Adrenal gland (tissue), 12 donors: ENCODE data around the gene GPATCH3. TPM values are rescaled to one million over a fixed set of nuclear protein-coding genes. Genes with fewer than 3 reads are reported as not detected.
"Not testable (repeated sequence)": the region's sequence is repeated elsewhere in the genome, so short reads cannot be mapped to it uniquely, and the experiment has no call there.

ENCODE experiments used
- DNase-seq, 7 donors: peaks; one replicate each; pipeline ENCODE4 v3.0.0-alpha.2; 2019 to 2020
- H3K27ac ChIP-seq, 5 donors: fragments of 200-600 bp; sonication (generic) in 4 of 5; 1 replicate in 3 of 5; 2 replicates in 2 of 5; pipeline versions ENCODE4 v1.5.1 to v1.8.0; 2016 to 2020; ENCODE audit warnings: mild to moderate bottlenecking in 1 of 5
- H3K27me3 ChIP-seq: fragments of 200-600 bp; 2 replicates; pipeline ENCODE4 v1.8.0; 2021
- H3K36me3 ChIP-seq, 2 donors: fragments of 200-600 bp; replicated peaks in 1 of 2; 1 replicate in 1 of 2; 2 replicates in 1 of 2; pipeline versions ENCODE4 v1.5.1 to v1.8.0; 2018 to 2022
- H3K4me1 ChIP-seq, 2 donors: fragments of 200-600 bp; replicated peaks in 1 of 2; 1 replicate in 1 of 2; 2 replicates in 1 of 2; pipeline versions ENCODE4 v1.5.1 to v1.8.0; 2018 to 2021
- H3K4me3 ChIP-seq, 4 donors: fragments of 200-600 bp; sonication (generic) in 3 of 4; one replicate each; pipeline ENCODE4 v1.5.1; 2016 to 2018
- H3K9me3 ChIP-seq, 3 donors: fragments of 200-600 bp; sonication (generic) in 1 of 3; replicated peaks in 1 of 3; 1 replicate in 2 of 3; 2 replicates in 1 of 3; pipeline versions ENCODE4 v1.5.1 to v1.8.0; 2016 to 2021
- POLR2A ChIP-seq, 2 donors: fragments of 450-650 bp; IDR thresholded peaks; one replicate each; pipeline ENCODE4 v1.6.1; 2017; ENCODE audit warnings: antibody characterized with exemption in 2 of 2, mild to moderate bottlenecking in 2 of 2, moderate library complexity in 1 of 2
- WGBS, 4 donors: extraction: QIAGEN DNeasy Blood & Tissue Kit in 2 of 4; methylation state at CpG; one replicate each; pipeline versions ENCODE4 v1.1.5 to v1.1.7; 2013 to 2017; 5-methylcytosine and 5-hydroxymethylcytosine counted together
- intact Hi-C, 2 donors: fragments of 100-400 bp; cut with DNase I; formaldehyde crosslinking; loops; one replicate each; pipeline versions ENCODE4 v1.14.1 to v1.15.0; 2022 to 2023
- polyA plus RNA-seq, 3 donors: library from polyadenylated mRNA; stranded (reverse); fragments of 200-250 nt in 2 of 3; fragments of 350-450 nt in 1 of 3; fragmentation: Illumina TruSeq in 1 of 3; extraction: RNeasy Lipid Tissue Mini Kit (QIAGEN cat#74804) in 1 of 3; gene quantifications; one replicate each; pipeline ENCODE4 v1.2.3, GENCODE V29; 2013 to 2014
- total RNA-seq, 9 donors: library from RNA; depleted of rRNA in 4 of 9; stranded (reverse); fragments of >200 nt in 4 of 9; fragments of 120-200 nt in 1 of 9; fragmentation: NEBNext Ultra II Directional in 1 of 9; extraction: Animal tissue kit (Norgen Biotek cat#: 25700) in 1 of 9; gene quantifications; one replicate each; pipeline versions ENCODE4 v1.1.0 to v1.2.4, GENCODE V29; 2013 to 2023
- TF ChIP-seq, protein P1 (sequence below), 6 experiments: fragments of 450-650 bp in 4 of 6; fragments of 200-600 bp in 2 of 6; sonication (generic) in 1 of 6; IDR thresholded peaks; 1 replicate in 5 of 6; 2 replicates in 1 of 6; pipeline versions ENCODE4 v1.5.1 to v1.8.0; 2016 to 2021; ENCODE audit warnings: antibody characterized with exemption in 6 of 6, mild to moderate bottlenecking in 2 of 6, moderate library complexity in 1 of 6
- donor health status: healthy with polysubstance abuse.
- donor health status: Bipolar disorder and iron deficiency.
- donor health status: DM: yes; HTN: yes; CAD: no.
- donor health status: DM: no; HTN: no; CAD: no.
- donor health status: DM: no; HTN: no; CAD: no.
- donor health status: DM: yes; HTN: yes; CAD: no.

GPATCH3 gene
- total and polyA plus RNA-seq, 12 donors, result 9.2 to 36.7 (median 15.7) TPM

- no peak for TF ChIP-seq POLR2A (IDR thresholded peaks at IDR 0.05)
- TF ChIP-seq, protein P1, sequence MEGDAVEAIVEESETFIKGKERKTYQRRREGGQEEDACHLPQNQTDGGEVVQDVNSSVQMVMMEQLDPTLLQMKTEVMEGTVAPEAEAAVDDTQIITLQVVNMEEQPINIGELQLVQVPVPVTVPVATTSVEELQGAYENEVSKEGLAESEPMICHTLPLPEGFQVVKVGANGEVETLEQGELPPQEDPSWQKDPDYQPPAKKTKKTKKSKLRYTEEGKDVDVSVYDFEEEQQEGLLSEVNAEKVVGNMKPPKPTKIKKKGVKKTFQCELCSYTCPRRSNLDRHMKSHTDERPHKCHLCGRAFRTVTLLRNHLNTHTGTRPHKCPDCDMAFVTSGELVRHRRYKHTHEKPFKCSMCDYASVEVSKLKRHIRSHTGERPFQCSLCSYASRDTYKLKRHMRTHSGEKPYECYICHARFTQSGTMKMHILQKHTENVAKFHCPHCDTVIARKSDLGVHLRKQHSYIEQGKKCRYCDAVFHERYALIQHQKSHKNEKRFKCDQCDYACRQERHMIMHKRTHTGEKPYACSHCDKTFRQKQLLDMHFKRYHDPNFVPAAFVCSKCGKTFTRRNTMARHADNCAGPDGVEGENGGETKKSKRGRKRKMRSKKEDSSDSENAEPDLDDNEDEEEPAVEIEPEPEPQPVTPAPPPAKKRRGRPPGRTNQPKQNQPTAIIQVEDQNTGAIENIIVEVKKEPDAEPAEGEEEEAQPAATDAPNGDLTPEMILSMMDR (IDR thresholded peaks at IDR 0.05), result no peak
- Histone ChIP-seq H3K27me3 (no peaks in the 10 kb centered on the region), H3K4me3 (no peak overlapping the region), H3K4me1 (peaks cover 7 to 10% of the 10 kb centered on the region in 2 donors), H3K36me3 (peaks cover 0 to 69% of the 10 kb centered on the region in 2 donors), H3K27ac (peak overlapping the region in 1 of 5 donors; percentile 94), H3K9me3 (no peaks in the 10 kb centered on the region)
- intact Hi-C loops, result loop anchor here in 1 of 2 donors (10.0 kb wide), 1 partner anchor 283 kb away; no protein-coding TSS in a partner anchor
- DNase-seq, result no peak
- WGBS, 4 donors, result 70 to 94% (median 88%) methylated on average over 1 of the region's 1 CpG; no CpG with 5 or more reads in 1 of the 4 donors
These were observed 12.0 kb downstream of the GPATCH3 start for GRCh38 chr1:26888231-26888630.

- Histone ChIP-seq H3K36me3 (peaks cover 0 to 69% of the 10 kb centered on the region in 2 donors), H3K27me3 (no peaks in the 10 kb centered on the region), H3K4me3 (no peak overlapping the region), H3K9me3 (no peaks in the 10 kb centered on the region), H3K27ac (no peak overlapping the region), H3K4me1 (peaks cover 7 to 14% of the 10 kb centered on the region in 2 donors)
- peak in 3 of 7 donors; percentile 45 to 53 (median 52) for DNase-seq
- no peak for TF ChIP-seq POLR2A (IDR thresholded peaks at IDR 0.05)
- TF ChIP-seq, protein P1 (IDR thresholded peaks at IDR 0.05), result peak; percentile 31 to 53 (median 36)
- WGBS, 4 donors, result 40 to 70% (median 59%) methylated on average over 1 of the region's 1 CpG
- intact Hi-C loops, result loop anchor here in 1 of 2 donors (10.0 kb wide), 1 partner anchor 282 kb away; no protein-coding TSS in a partner anchor
These were observed 13.1 kb downstream of the GPATCH3 start for GRCh38 chr1:26887125-26887524.

- DNase-seq, result no peak
- Histone ChIP-seq H3K27me3 (no peaks in the 10 kb centered on the region), H3K27ac (no peak overlapping the region), H3K36me3 (peaks cover 0 to 93% of the 10 kb centered on the region in 2 donors), H3K4me3 (no peak overlapping the region), H3K9me3 (no peaks in the 10 kb centered on the region), H3K4me1 (peaks cover 4% of the 10 kb centered on the region in 2 donors)
- TF ChIP-seq POLR2A (IDR thresholded peaks at IDR 0.05), result no peak
- TF ChIP-seq, protein P1 (IDR thresholded peaks at IDR 0.05), result no peak
- intact Hi-C loops, result loop anchor here in 1 of 2 donors (10.0 kb wide), 1 partner anchor 278 kb away; no protein-coding TSS in a partner anchor
- 78 to 84% (median 81%) methylated on average over 5 of the region's 5 CpGs for WGBS, 4 donors
These were observed 17.4 kb downstream of the GPATCH3 start for GRCh38 chr1:26882696-26883463.

- Histone ChIP-seq H3K36me3 (peaks cover 0 to 90% of the 10 kb centered on the region in 2 donors), H3K27ac (peak overlapping the region in 1 of 5 donors; percentile 20)
- not testable (repeated sequence) for H3K4me3 ChIP-seq, H3K27me3 ChIP-seq, H3K4me1 ChIP-seq, H3K9me3 ChIP-seq
- peak in 2 of 7 donors; percentile 35 to 47 for DNase-seq
- intact Hi-C loops, result loop anchor here in 1 of 2 donors (10.0 kb wide), 1 partner anchor 277 kb away; no protein-coding TSS in a partner anchor
- 58 to 69% (median 60%) methylated on average over 6 of the region's 6 CpGs for WGBS, 4 donors
These were observed 18.7 kb downstream of the GPATCH3 start for GRCh38 chr1:26881611-26882010.
